Testis (tissue), 3 donors: ENCODE results near the gene ADGRD1. TPM values are rescaled to one million over a fixed set of nuclear protein-coding genes. Genes with fewer than 3 reads are reported as not detected.
"Not testable (repeated sequence)": the region's sequence is repeated elsewhere in the genome, so short reads cannot be mapped to it uniquely, and the experiment has no call there.

Source experiments
- DNase-seq: peaks from one replicate; pipeline ENCODE4 v3.0.0-alpha.2; 2019
- H3K27ac ChIP-seq, 2 donors: fragments of 200-600 bp; sonication (generic); one replicate each; pipeline ENCODE4 v1.5.1; 2019
- H3K27me3 ChIP-seq: fragments of 200-600 bp; sonication (generic); one replicate; pipeline ENCODE4 v1.5.1; 2019
- H3K36me3 ChIP-seq: fragments of 200-600 bp; sonication (generic); one replicate; pipeline ENCODE4 v1.5.1; 2017; ENCODE audit warnings: low read depth; ENCODE audit errors: missing control alignments
- H3K4me1 ChIP-seq: fragments of 200-600 bp; sonication (generic); one replicate; pipeline ENCODE4 v1.5.1; 2019
- H3K4me3 ChIP-seq, 2 donors: fragments of 200-600 bp; sonication (generic); one replicate each; pipeline ENCODE4 v1.5.1; 2017 to 2019
- H3K9me3 ChIP-seq: fragments of 200-600 bp; sonication (generic); one replicate; pipeline ENCODE4 v1.5.1; 2017
- POLR2A ChIP-seq: fragments of 450-650 bp; IDR thresholded peaks from one replicate; pipeline ENCODE4 v1.6.1; 2017; ENCODE audit warnings: antibody characterized with exemption, mild to moderate bottlenecking, moderate library complexity
- WGBS, 2 donors: methylation state at CpG; one replicate each; pipeline ENCODE4 v1.1.5; 2018; 5-methylcytosine and 5-hydroxymethylcytosine counted together
- intact Hi-C: fragments of 100-400 bp; cut with DNase I; formaldehyde crosslinking; loops from one replicate; pipeline ENCODE4 v1.15.1; 2023; ENCODE audit warnings: low total_unique reads
- polyA plus RNA-seq: library from polyadenylated mRNA; stranded (reverse); fragments of 350-450 nt; fragmentation: Illumina TruSeq; extraction: RNeasy Lipid Tissue Mini Kit (QIAGEN cat#74804); gene quantifications from one replicate; pipeline ENCODE4 v1.2.3, GENCODE V29; 2014; ENCODE audit warnings: low read depth, low replicate concordance; ENCODE audit not compliant: insufficient read depth
- total RNA-seq, 2 donors: library from RNA; depleted of rRNA; stranded (reverse); fragments of >200 nt; gene quantifications; one replicate each; pipeline ENCODE4 v1.2.3, GENCODE V29; 2016
- TF ChIP-seq, protein P1 (sequence below), 3 experiments: fragments of 450-650 bp in 2 of 3; fragments of 200-600 bp in 1 of 3; sonication (generic) in 1 of 3; IDR thresholded peaks; one replicate each; pipeline ENCODE4 v1.5.1; 2016 to 2019; ENCODE audit warnings: antibody characterized with exemption in 3 of 3, mild to moderate bottlenecking in 2 of 3, moderate library complexity in 1 of 3

ADGRD1 gene
- total and polyA plus RNA-seq, 3 donors from 2014 or later: 27.2 to 43.2 (median 42.8) TPM

- Histone ChIP-seq H3K4me1 (peaks cover 13% of the 10 kb centered on the region), H3K4me3 (no peak overlapping the region), H3K27ac (no peak overlapping the region), H3K27me3 (no peaks in the 10 kb centered on the region), H3K36me3 (no peaks in the 10 kb centered on the region), H3K9me3 (no peaks in the 10 kb centered on the region)
- WGBS, 2 donors: 76 to 80% methylated on average over 2 of the region's 2 CpGs
- intact Hi-C loops: no loop called here
- DNase-seq: no peak
- no peak for TF ChIP-seq POLR2A
- TF ChIP-seq, protein P1, sequence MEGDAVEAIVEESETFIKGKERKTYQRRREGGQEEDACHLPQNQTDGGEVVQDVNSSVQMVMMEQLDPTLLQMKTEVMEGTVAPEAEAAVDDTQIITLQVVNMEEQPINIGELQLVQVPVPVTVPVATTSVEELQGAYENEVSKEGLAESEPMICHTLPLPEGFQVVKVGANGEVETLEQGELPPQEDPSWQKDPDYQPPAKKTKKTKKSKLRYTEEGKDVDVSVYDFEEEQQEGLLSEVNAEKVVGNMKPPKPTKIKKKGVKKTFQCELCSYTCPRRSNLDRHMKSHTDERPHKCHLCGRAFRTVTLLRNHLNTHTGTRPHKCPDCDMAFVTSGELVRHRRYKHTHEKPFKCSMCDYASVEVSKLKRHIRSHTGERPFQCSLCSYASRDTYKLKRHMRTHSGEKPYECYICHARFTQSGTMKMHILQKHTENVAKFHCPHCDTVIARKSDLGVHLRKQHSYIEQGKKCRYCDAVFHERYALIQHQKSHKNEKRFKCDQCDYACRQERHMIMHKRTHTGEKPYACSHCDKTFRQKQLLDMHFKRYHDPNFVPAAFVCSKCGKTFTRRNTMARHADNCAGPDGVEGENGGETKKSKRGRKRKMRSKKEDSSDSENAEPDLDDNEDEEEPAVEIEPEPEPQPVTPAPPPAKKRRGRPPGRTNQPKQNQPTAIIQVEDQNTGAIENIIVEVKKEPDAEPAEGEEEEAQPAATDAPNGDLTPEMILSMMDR (IDR thresholded peaks at IDR 0.05): no peak
Observed at GRCh38 chr12:130936561-130936960, 17.1 kb upstream of the ADGRD1 start.

GRCh38 chr12:130937063-130937462 is 16.6 kb upstream of the ADGRD1 start:
- no peak overlapping the region for H3K27ac ChIP-seq
- WGBS, 2 donors: 91 to 93% methylated on average over 2 of the region's 2 CpGs
- peaks cover 12% of the 10 kb centered on the region for H3K4me1 ChIP-seq
- no peaks in the 10 kb centered on the region for H3K9me3 ChIP-seq
- no peak overlapping the region for H3K4me3 ChIP-seq
- no peaks in the 10 kb centered on the region for H3K27me3 ChIP-seq
- no peak for TF ChIP-seq POLR2A
- TF ChIP-seq, protein P1 (IDR thresholded peaks at IDR 0.05): no peak
- no peak for DNase-seq
- H3K36me3 ChIP-seq: no peaks in the 10 kb centered on the region
- intact Hi-C loops: no loop called here

DNA sequence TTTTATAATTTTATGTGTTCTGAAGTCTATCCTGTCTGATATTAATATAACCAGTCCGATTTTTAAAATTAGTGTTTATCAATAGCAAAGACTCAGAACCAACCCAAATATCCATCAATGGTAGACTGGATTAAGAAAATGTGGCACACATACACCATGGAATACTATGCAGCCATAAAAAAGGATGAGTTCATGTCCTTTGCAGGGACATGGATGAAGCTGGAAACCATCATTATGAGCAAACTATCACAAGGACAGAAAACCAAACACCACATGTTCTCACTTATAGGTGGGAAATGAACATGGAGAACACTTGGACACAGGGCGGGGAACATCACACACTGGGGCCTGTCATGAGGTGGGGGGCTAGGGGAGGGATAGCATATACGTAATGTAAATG is 16.2 kb upstream of the ADGRD1 start:
- 93 to 94% methylated on average over 3 of the region's 3 CpGs for WGBS, 2 donors
- DNase-seq, H3K27me3 ChIP-seq, H3K9me3 ChIP-seq, H3K36me3 ChIP-seq, H3K4me3 ChIP-seq, H3K27ac ChIP-seq, intact Hi-C loops, H3K4me1 ChIP-seq: not testable (repeated sequence)

GRCh38 chr12:130938186-130938585 is 15.5 kb upstream of the ADGRD1 start:
- Histone ChIP-seq H3K4me1 (peaks cover 2% of the 10 kb centered on the region), H3K9me3 (no peaks in the 10 kb centered on the region), H3K36me3 (no peaks in the 10 kb centered on the region), H3K27ac (no peak overlapping the region), H3K27me3 (no peaks in the 10 kb centered on the region), H3K4me3 (no peak overlapping the region)
- intact Hi-C loops: no loop called here
- DNase-seq: no peak
- no peak for TF ChIP-seq POLR2A
- TF ChIP-seq, protein P1 (IDR thresholded peaks at IDR 0.05): peak in 1 of 3 experiments; percentile 57

- TF ChIP-seq POLR2A: no peak
- TF ChIP-seq, protein P1 (IDR thresholded peaks at IDR 0.05): no peak
- Histone ChIP-seq H3K4me1 (peaks cover 17% of the 10 kb centered on the region), H3K9me3 (no peaks in the 10 kb centered on the region), H3K27ac (no peak overlapping the region), H3K27me3 (no peaks in the 10 kb centered on the region), H3K36me3 (no peaks in the 10 kb centered on the region), H3K4me3 (no peak overlapping the region)
- DNase-seq: no peak
- intact Hi-C loops: no loop called here
Observed at GRCh38 chr12:130944878-130945277, 8.8 kb upstream of the ADGRD1 start.
